Keratinocyte (primary cell): Measurements from ENCODE around the gene SETD7. TPM values are rescaled to one million over a fixed set of nuclear protein-coding genes. Genes with fewer than 3 reads are reported as not detected.
"Not testable (repeated sequence)": the region's sequence is repeated elsewhere in the genome, so short reads cannot be mapped to it uniquely, and the experiment has no call there.

Experiments used
- DNase-seq: peaks from one replicate; pipeline ENCODE4 v3.0.0-alpha.2; 2011; ENCODE audit warnings: low read depth, missing footprints, low spot score
- FAIRE-seq: peaks from 2 replicates; lab custom pipeline; 2011; peaks lifted over from hg19 to GRCh38; lab: Jason Lieb, UNC
- H2AFZ ChIP-seq: 2 replicates; pipeline ENCODE4 v1.6.0; 2012; ENCODE audit warnings: low read length, control low read depth, inconsistent platforms; ENCODE audit not compliant: control insufficient read depth
- H3K27ac ChIP-seq: 2 replicates; pipeline ENCODE4 v1.5.1; 2011; ENCODE audit warnings: low read length; ENCODE audit not compliant: control insufficient read depth, insufficient read depth
- H3K27me3 ChIP-seq: 3 replicates; pipeline ENCODE4 v1.6.0; 2011; ENCODE audit warnings: low read length; ENCODE audit not compliant: control insufficient read depth, insufficient read depth; ENCODE audit errors: extremely low read depth
- H3K36me3 ChIP-seq, 2 experiments: 2 replicates in 1 of 2; 3 replicates in 1 of 2; pipeline ENCODE4 v1.5.1; 2011; ENCODE audit warnings: low read length in 2 of 2, mild to moderate bottlenecking in 1 of 2; ENCODE audit not compliant: control insufficient read depth in 2 of 2, insufficient read depth in 2 of 2; ENCODE audit errors: extremely low read depth in 1 of 2
- H3K4me1 ChIP-seq: 3 replicates; pipeline ENCODE4 v1.5.1; 2011; ENCODE audit warnings: low read length; ENCODE audit not compliant: control insufficient read depth, insufficient read depth; ENCODE audit errors: extremely low read depth
- H3K4me2 ChIP-seq: 3 replicates; pipeline ENCODE4 v1.6.0; 2011; ENCODE audit warnings: low read depth, low read length; ENCODE audit not compliant: control insufficient read depth, insufficient read depth; ENCODE audit errors: extremely low read depth
- H3K4me3 ChIP-seq, 3 experiments: fragments of 200-600 bp in 1 of 3; sonication (generic) in 1 of 3; 2 replicates in 2 of 3; 3 replicates in 1 of 3; pipeline ENCODE4 v1.5.1; 2011 to 2016; ENCODE audit warnings: low read length in 3 of 3, mild to moderate bottlenecking in 3 of 3, control low read depth in 2 of 3, inconsistent platforms in 1 of 3, low read depth in 1 of 3, mixed read lengths in 1 of 3, mixed run types in 1 of 3, moderate library complexity in 1 of 3; ENCODE audit not compliant: control insufficient read depth in 2 of 3, insufficient read depth in 2 of 3; ENCODE audit errors: extremely low read depth in 1 of 3
- H3K79me2 ChIP-seq: 2 replicates; pipeline ENCODE4 v1.6.0; 2012; ENCODE audit warnings: low read length; ENCODE audit not compliant: control insufficient read depth, insufficient read depth
- H3K9ac ChIP-seq: 3 replicates; pipeline ENCODE4 v1.6.0; 2011; ENCODE audit warnings: low read length; ENCODE audit not compliant: control insufficient read depth, insufficient read depth; ENCODE audit errors: extremely low read depth
- H3K9me1 ChIP-seq: 3 replicates; pipeline ENCODE4 v1.6.0; 2011; ENCODE audit warnings: low read length; ENCODE audit not compliant: control insufficient read depth, insufficient read depth; ENCODE audit errors: extremely low read depth
- H3K9me3 ChIP-seq: 2 replicates; pipeline ENCODE4 v1.5.1; 2012; ENCODE audit warnings: low read depth, low read length; ENCODE audit not compliant: control insufficient read depth
- H4K20me1 ChIP-seq: 3 replicates; pipeline ENCODE4 v1.6.0; 2011; ENCODE audit warnings: low read length; ENCODE audit not compliant: control insufficient read depth, insufficient read depth; ENCODE audit errors: extremely low read depth
- EZH2 ChIP-seq: IDR thresholded peaks from one replicate; pipeline ENCODE4 v1.6.1; 2012; ENCODE audit warnings: inconsistent platforms, mild to moderate bottlenecking, low read length, moderate library complexity
- dilution Hi-C: fragments of 300-500 bp; cut with MboI; formaldehyde crosslinking; loops from one replicate; pipeline ENCODE4 v1.7.0; 2020; ENCODE audit warnings: low sequenced_read_pairs; ENCODE audit not compliant: extremely low pct_ligation_motif_present
- polyA plus RNA-seq, 5 experiments: library from polyadenylated mRNA; depleted of rRNA in 3 of 5; stranded (reverse) in 3 of 5; stranded (forward) in 1 of 5; unstranded in 1 of 5; fragments of >200 nt; gene quantifications; 1 replicate in 1 of 5; 2 replicates in 3 of 5; 3 replicates in 1 of 5; pipeline versions ENCODE4 v1.2.1 to v1.2.3, GENCODE V29; 2011 to 2012; ENCODE audit warnings: missing spikeins in 2 of 5, low read depth in 1 of 5, low replicate concordance in 1 of 5
- TF ChIP-seq, protein P1 (sequence below), 3 experiments: IDR thresholded peaks in 1 of 3; conservative IDR thresholded peaks in 1 of 3; optimal IDR thresholded peaks in 1 of 3; 2 replicates in 2 of 3; 3 replicates in 1 of 3; pipeline versions ENCODE3 to v1.5.1; 2011; ENCODE audit warnings: low read length in 3 of 3, mild to moderate bottlenecking in 3 of 3, moderate library complexity in 2 of 3, control low read depth in 1 of 3, inconsistent platforms in 1 of 3; ENCODE audit not compliant: insufficient read depth in 2 of 3; ENCODE audit errors: extremely low read depth in 1 of 3

Gene SETD7
- polyA plus RNA-seq, 1 donor (not counting 4 experiments of a cell fraction or from before 2014, with no cell fraction given), result 18.8 TPM

DNA sequence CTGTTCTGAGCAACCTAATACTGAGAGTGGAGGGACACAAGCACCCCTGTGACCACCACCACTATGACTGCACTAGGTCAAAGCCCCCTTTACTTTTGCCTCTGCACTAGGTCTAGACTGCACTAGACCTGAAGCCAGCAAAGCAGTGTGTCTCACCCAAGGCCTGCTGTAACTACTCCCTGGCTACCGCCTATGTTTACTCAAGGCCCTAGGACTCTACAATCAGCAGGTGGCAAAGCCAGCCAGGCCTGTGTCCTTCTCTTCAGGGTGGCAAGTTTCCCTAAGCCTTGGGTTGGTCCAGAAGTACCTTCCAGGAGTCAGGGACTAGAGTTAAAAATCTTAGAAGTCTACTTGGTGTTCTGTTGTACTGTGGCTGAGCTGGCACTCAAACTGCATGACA, 86.2 kb downstream of the SETD7 start:
- dilution Hi-C loops, result no loop called here
- H3K79me2 ChIP-seq, result peaks cover 14% of the 10 kb centered on the region
- H3K9me3 ChIP-seq, result no peaks in the 10 kb centered on the region
- H3K4me1 ChIP-seq, result no peaks in the 10 kb centered on the region
- DNase-seq (no peak), FAIRE-seq (no peak)
- TF ChIP-seq, protein P1, sequence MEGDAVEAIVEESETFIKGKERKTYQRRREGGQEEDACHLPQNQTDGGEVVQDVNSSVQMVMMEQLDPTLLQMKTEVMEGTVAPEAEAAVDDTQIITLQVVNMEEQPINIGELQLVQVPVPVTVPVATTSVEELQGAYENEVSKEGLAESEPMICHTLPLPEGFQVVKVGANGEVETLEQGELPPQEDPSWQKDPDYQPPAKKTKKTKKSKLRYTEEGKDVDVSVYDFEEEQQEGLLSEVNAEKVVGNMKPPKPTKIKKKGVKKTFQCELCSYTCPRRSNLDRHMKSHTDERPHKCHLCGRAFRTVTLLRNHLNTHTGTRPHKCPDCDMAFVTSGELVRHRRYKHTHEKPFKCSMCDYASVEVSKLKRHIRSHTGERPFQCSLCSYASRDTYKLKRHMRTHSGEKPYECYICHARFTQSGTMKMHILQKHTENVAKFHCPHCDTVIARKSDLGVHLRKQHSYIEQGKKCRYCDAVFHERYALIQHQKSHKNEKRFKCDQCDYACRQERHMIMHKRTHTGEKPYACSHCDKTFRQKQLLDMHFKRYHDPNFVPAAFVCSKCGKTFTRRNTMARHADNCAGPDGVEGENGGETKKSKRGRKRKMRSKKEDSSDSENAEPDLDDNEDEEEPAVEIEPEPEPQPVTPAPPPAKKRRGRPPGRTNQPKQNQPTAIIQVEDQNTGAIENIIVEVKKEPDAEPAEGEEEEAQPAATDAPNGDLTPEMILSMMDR (optimal IDR thresholded peaks at IDR 0.05 in 1 of 3, IDR thresholded peaks at IDR 0.05 in 1 of 3, conservative IDR thresholded peaks at IDR 0.05 in 1 of 3; ENCODE audit: extremely low read depth in 1 of 3, insufficient read depth in 2 of 3, low read length in 3 of 3), result no peak
- no peak for TF ChIP-seq EZH2
- no peaks in the 10 kb centered on the region for H3K9me1 ChIP-seq
- no peak overlapping the region for H3K9ac ChIP-seq
- no peaks in the 10 kb centered on the region for H3K27me3 ChIP-seq
- no peaks in the 10 kb centered on the region for H4K20me1 ChIP-seq
- H3K36me3 ChIP-seq, result peaks cover 2 to 5% of the 10 kb centered on the region in 2 experiments
- H2AFZ ChIP-seq, result no peak overlapping the region
- H3K4me2 ChIP-seq, result no peak overlapping the region
- no peak overlapping the region for H3K4me3 ChIP-seq
- no peak overlapping the region for H3K27ac ChIP-seq

DNA sequence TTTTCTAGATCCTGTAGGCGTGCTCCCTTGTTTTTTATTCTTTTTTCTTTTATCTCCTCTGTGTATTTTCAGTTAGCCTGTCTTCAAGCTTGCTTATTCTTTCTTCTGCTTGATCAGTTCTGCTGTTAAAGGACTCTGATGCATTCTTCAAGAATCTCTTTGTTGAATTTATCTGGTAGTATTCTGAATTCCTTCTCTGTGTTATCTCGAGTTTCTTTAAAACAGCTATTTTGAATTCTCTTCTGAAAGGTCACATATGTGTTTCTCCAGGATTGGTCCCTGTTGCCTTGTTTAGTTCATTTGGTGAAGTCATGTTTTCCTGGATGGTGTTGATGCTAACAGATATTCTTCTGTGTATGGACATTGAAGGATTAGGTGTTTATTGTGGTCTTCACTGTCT, 86.8 kb downstream of the SETD7 start:
- Histone ChIP-seq H3K9me3 (no peaks in the 10 kb centered on the region), H3K27ac (no peak overlapping the region), H3K4me3 (no peak overlapping the region), H3K79me2 (peaks cover 14% of the 10 kb centered on the region), H4K20me1 (no peaks in the 10 kb centered on the region), H3K36me3 (peaks cover 2 to 5% of the 10 kb centered on the region in 2 experiments), H3K4me2 (no peak overlapping the region), H2AFZ (no peak overlapping the region), H3K9me1 (no peaks in the 10 kb centered on the region), H3K27me3 (no peaks in the 10 kb centered on the region), H3K4me1 (no peaks in the 10 kb centered on the region), H3K9ac (no peak overlapping the region)
- DNase-seq (no peak), FAIRE-seq (no peak)
- TF ChIP-seq EZH2, result no peak
- TF ChIP-seq, protein P1 (optimal IDR thresholded peaks at IDR 0.05 in 1 of 3, IDR thresholded peaks at IDR 0.05 in 1 of 3, conservative IDR thresholded peaks at IDR 0.05 in 1 of 3; ENCODE audit: extremely low read depth in 1 of 3, insufficient read depth in 2 of 3, low read length in 3 of 3), result no peak
- dilution Hi-C loops, result no loop called here

DNA sequence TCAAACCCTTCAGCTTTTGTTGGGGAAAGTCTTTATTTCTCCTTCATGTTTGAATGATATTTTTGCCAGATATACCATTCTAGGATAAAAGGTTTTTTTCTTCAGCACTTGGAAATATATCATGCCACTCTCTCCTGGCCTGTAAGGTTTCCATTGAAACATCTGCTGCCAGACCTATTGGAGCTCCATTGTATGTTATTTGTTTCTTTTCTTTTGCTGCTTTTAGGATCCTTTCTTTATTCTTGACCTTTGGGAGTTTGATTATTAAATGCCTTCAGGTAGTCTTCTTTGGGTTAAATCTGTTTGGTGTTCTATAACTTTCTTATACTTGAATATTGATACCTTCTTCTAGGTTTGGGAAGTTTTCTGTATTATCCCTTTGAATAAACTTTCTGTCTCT, 87.3 kb downstream of the SETD7 start:
- H3K4me2 ChIP-seq, H3K4me1 ChIP-seq, H3K27me3 ChIP-seq, H3K9me3 ChIP-seq, H2AFZ ChIP-seq, H3K9ac ChIP-seq, dilution Hi-C loops, FAIRE-seq, H3K4me3 ChIP-seq, DNase-seq, H3K9me1 ChIP-seq, H3K27ac ChIP-seq, H3K36me3 ChIP-seq, H4K20me1 ChIP-seq: not testable (repeated sequence)
- peaks cover 17% of the 10 kb centered on the region for H3K79me2 ChIP-seq
